Naive thymus-derived CD4-positive, alpha-beta T cell (primary cell): ENCODE results near the gene BCL11A. TPM values are rescaled to one million over a fixed set of nuclear protein-coding genes. Genes with fewer than 3 reads are reported as not detected.

Experiments
- ATAC-seq: fragments of 150-1000 bp; cut with Tn5 transposase; 2 replicates; pipeline ENCODE4 v1.10.0; 2021; ENCODE audit warnings: mild to moderate bottlenecking, moderate library complexity
- CTCF ChIA-PET: fragments of 350-600 bp; sonication (Branson Sonifier 250); formaldehyde crosslinking; loops from one replicate; lab custom pipeline; 2021; ENCODE audit warnings: antibody characterized with exemption; lab: Charles Lee
- POLR2A ChIA-PET: fragments of 350-600 bp; sonication (Branson Sonifier 250); formaldehyde crosslinking; loops from one replicate; lab custom pipeline; 2021; ENCODE audit warnings: antibody characterized with exemption, inconsistent platforms; lab: Charles Lee
- DNase-seq, 9 donors: peaks; one replicate each; pipeline versions ENCODE4 v3.0.0 to v3.0.0-alpha.2; 2020 to 2022; ENCODE audit warnings: mixed read lengths in 1 of 9
- H3K27ac ChIP-seq: one replicate; pipeline ENCODE4 v1.7.0; 2013; ENCODE audit warnings: mild to moderate bottlenecking, low read depth, low read length, moderate library complexity
- H3K27me3 ChIP-seq, 2 donors: one replicate each; pipeline ENCODE4 v1.7.0; 2013; ENCODE audit warnings: low read length in 2 of 2, mild to moderate bottlenecking in 2 of 2, moderate library complexity in 2 of 2; ENCODE audit not compliant: control insufficient read depth in 2 of 2, insufficient read depth in 2 of 2
- H3K36me3 ChIP-seq, 3 experiments: 1 replicate in 2 of 3; 2 replicates in 1 of 3; pipeline ENCODE4 v1.7.0; 2013; ENCODE audit warnings: low read length in 3 of 3, mild to moderate bottlenecking in 3 of 3, moderate library complexity in 1 of 3; ENCODE audit not compliant: insufficient read depth in 3 of 3, control insufficient read depth in 2 of 3
- H3K4me1 ChIP-seq, 2 donors: one replicate each; pipeline ENCODE4 v1.7.0; 2013; ENCODE audit warnings: low read length in 2 of 2, mild to moderate bottlenecking in 2 of 2, moderate library complexity in 1 of 2; ENCODE audit not compliant: control insufficient read depth in 2 of 2, insufficient read depth in 2 of 2
- H3K4me3 ChIP-seq: 2 replicates; pipeline ENCODE4 v1.7.0; 2013; ENCODE audit warnings: mild to moderate bottlenecking, low read length
- H3K9me3 ChIP-seq, 3 experiments: 1 replicate in 2 of 3; 2 replicates in 1 of 3; pipeline ENCODE4 v1.7.0; 2013; ENCODE audit warnings: low read length in 3 of 3; ENCODE audit not compliant: control insufficient read depth in 2 of 3
- H3K27ac Mint-ChIP-seq, 9 donors: one replicate each; pipeline ENCODE4 v1.8.0; 2020 to 2022; ENCODE audit warnings: mixed read lengths in 9 of 9, mild to moderate bottlenecking in 8 of 9, moderate library complexity in 5 of 9, inconsistent platforms in 2 of 9
- H3K27me3 Mint-ChIP-seq, 5 donors: one replicate each; pipeline ENCODE4 v1.8.0; 2021 to 2022; ENCODE audit warnings: mixed read lengths in 5 of 5, mild to moderate bottlenecking in 1 of 5
- H3K36me3 Mint-ChIP-seq, 5 donors: one replicate each; pipeline ENCODE4 v1.8.0; 2020 to 2022; ENCODE audit warnings: mixed read lengths in 5 of 5, mild to moderate bottlenecking in 3 of 5, inconsistent platforms in 1 of 5
- H3K4me1 Mint-ChIP-seq, 7 donors: one replicate each; pipeline ENCODE4 v1.8.0; 2020 to 2022; ENCODE audit warnings: mixed read lengths in 7 of 7, mild to moderate bottlenecking in 3 of 7, inconsistent platforms in 1 of 7
- H3K4me3 Mint-ChIP-seq, 10 donors: one replicate each; pipeline ENCODE4 v1.8.0; 2020 to 2022; ENCODE audit warnings: mild to moderate bottlenecking in 10 of 10, mixed read lengths in 10 of 10, moderate library complexity in 6 of 10, inconsistent platforms in 2 of 10
- H3K9me3 Mint-ChIP-seq, 11 donors: one replicate each; pipeline ENCODE4 v1.8.0; 2020 to 2022; ENCODE audit warnings: mixed read lengths in 11 of 11, mild to moderate bottlenecking in 4 of 11, inconsistent platforms in 1 of 11, moderate library complexity in 1 of 11
- intact Hi-C, 2 donors: fragments of 100-400 bp; cut with micrococcal nuclease; formaldehyde crosslinking; loops; one replicate each; pipeline ENCODE4 v1.15.1; 2023
- polyA plus RNA-seq, 2 donors: library from polyadenylated mRNA; unstranded; fragments of 300-500 nt; fragmentation: Illumina TruSeq; gene quantifications; one replicate each; pipeline ENCODE4 v1.2.3, GENCODE V29; 2021
- total RNA-seq, 6 experiments: library from RNA in 5 of 6; stranded (reverse) in 5 of 6; gene quantifications; 1 replicate in 5 of 6; 2 replicates in 1 of 6; pipeline ENCODE4 v1.2.3 and lab custom pipeline; 2021 to 2026

BCL11A gene
- total and polyA plus RNA-seq, 7 experiments from 2014 or later, result 1.5 to 26.2 (median 2.5) TPM; not detected in 1

- Histone ChIP-seq H3K4me1 (no peaks in the 10 kb centered on the region), H3K4me3 (no peak overlapping the region), H3K36me3 (no peaks in the 10 kb centered on the region), H3K9me3 (no peaks in the 10 kb centered on the region), H3K27me3 (no peaks in the 10 kb centered on the region), H3K27ac (no peak overlapping the region)
- intact Hi-C loops, result no loop called here
- ATAC-seq (no peak), DNase-seq (no peak)
- Mint-ChIP-seq H3K9me3 (no peaks in the 10 kb centered on the region), H3K4me1 (peaks cover 0 to 4% (median 0%) of the 10 kb centered on the region in 7 donors), H3K4me3 (no peak overlapping the region), H3K36me3 (no peaks in the 10 kb centered on the region), H3K27me3 (peaks cover 0 to 18% (median 13%) of the 10 kb centered on the region in 5 donors), H3K27ac (no peak overlapping the region)
- POLR2A ChIA-PET, result no interaction called here
- CTCF ChIA-PET, result no interaction called here
Measured at GRCh38 chr2:60438131-60438530, 115.3 kb downstream of the BCL11A start.

- Mint-ChIP-seq H3K27ac (no peak overlapping the region), H3K27me3 (peaks cover 0 to 15% (median 9%) of the 10 kb centered on the region in 5 donors), H3K4me1 (peaks cover 0 to 4% (median 0%) of the 10 kb centered on the region in 7 donors), H3K36me3 (no peaks in the 10 kb centered on the region), H3K4me3 (no peak overlapping the region), H3K9me3 (peaks cover 0 to 2% (median 0%) of the 10 kb centered on the region in 11 donors)
- DNase-seq (no peak), ATAC-seq (no peak)
- ChIA-PET POLR2A (no interaction called here), CTCF (no interaction called here)
- Histone ChIP-seq H3K27ac (no peak overlapping the region), H3K4me3 (no peak overlapping the region), H3K36me3 (no peaks in the 10 kb centered on the region), H3K4me1 (no peaks in the 10 kb centered on the region), H3K27me3 (no peaks in the 10 kb centered on the region), H3K9me3 (no peaks in the 10 kb centered on the region)
- intact Hi-C loops, result no loop called here
Measured at GRCh38 chr2:60437080-60437696, 116.3 kb downstream of the BCL11A start.

- H3K27ac ChIP-seq, result no peak overlapping the region
- no peaks in the 10 kb centered on the region for H3K27me3 ChIP-seq
- H3K36me3 ChIP-seq, result no peaks in the 10 kb centered on the region
- H3K4me3 ChIP-seq, result no peak overlapping the region
- H3K9me3 Mint-ChIP-seq, result peaks cover 0 to 3% (median 0%) of the 10 kb centered on the region in 11 donors
- no peaks in the 10 kb centered on the region for H3K36me3 Mint-ChIP-seq
- ATAC-seq (peak; percentile 10), DNase-seq (no peak)
- H3K4me3 Mint-ChIP-seq, result no peak overlapping the region
- POLR2A ChIA-PET, result no interaction called here
- no peaks in the 10 kb centered on the region for H3K9me3 ChIP-seq
- H3K4me1 ChIP-seq, result no peaks in the 10 kb centered on the region
- CTCF ChIA-PET, result no interaction called here
- H3K27ac Mint-ChIP-seq, result no peak overlapping the region
- intact Hi-C loops, result no loop called here
- H3K4me1 Mint-ChIP-seq, result peaks cover 0 to 2% (median 0%) of the 10 kb centered on the region in 7 donors
- H3K27me3 Mint-ChIP-seq, result peaks cover 0 to 16% (median 5%) of the 10 kb centered on the region in 5 donors
Measured at GRCh38 chr2:60433018-60433596, 120.3 kb downstream of the BCL11A start.

GRCh38 chr2:60432035-60432601, 121.3 kb downstream of the BCL11A start:
- Histone ChIP-seq H3K4me1 (no peaks in the 10 kb centered on the region), H3K36me3 (no peaks in the 10 kb centered on the region), H3K27me3 (no peaks in the 10 kb centered on the region), H3K9me3 (no peaks in the 10 kb centered on the region), H3K4me3 (no peak overlapping the region), H3K27ac (no peak overlapping the region)
- DNase-seq (no peak), ATAC-seq (no peak)
- Mint-ChIP-seq H3K27ac (no peak overlapping the region), H3K27me3 (peaks cover 0 to 12% (median 5%) of the 10 kb centered on the region in 5 donors), H3K36me3 (no peaks in the 10 kb centered on the region), H3K9me3 (peaks cover 0 to 3% (median 0%) of the 10 kb centered on the region in 11 donors), H3K4me1 (peaks cover 0 to 2% (median 0%) of the 10 kb centered on the region in 7 donors), H3K4me3 (no peak overlapping the region)
- intact Hi-C loops, result no loop called here
- POLR2A ChIA-PET, result no interaction called here
- CTCF ChIA-PET, result no interaction called here

GRCh38 chr2:60429681-60430080, 123.8 kb downstream of the BCL11A start:
- no peak overlapping the region for H3K27ac ChIP-seq
- no peaks in the 10 kb centered on the region for H3K4me1 ChIP-seq
- Mint-ChIP-seq H3K4me1 (no peaks in the 10 kb centered on the region), H3K9me3 (peaks cover 0 to 4% (median 0%) of the 10 kb centered on the region in 11 donors), H3K4me3 (no peak overlapping the region), H3K27ac (no peak overlapping the region), H3K36me3 (no peaks in the 10 kb centered on the region), H3K27me3 (peaks cover 0 to 12% (median 5%) of the 10 kb centered on the region in 5 donors)
- POLR2A ChIA-PET, result no interaction called here
- no peaks in the 10 kb centered on the region for H3K36me3 ChIP-seq
- intact Hi-C loops, result no loop called here
- DNase-seq, result no peak
- CTCF ChIA-PET, result no interaction called here
- no peak overlapping the region for H3K4me3 ChIP-seq
- H3K9me3 ChIP-seq, result no peaks in the 10 kb centered on the region
- ATAC-seq, result no peak
- no peaks in the 10 kb centered on the region for H3K27me3 ChIP-seq

- H3K27ac Mint-ChIP-seq, result no peak overlapping the region
- H3K4me1 ChIP-seq, result no peaks in the 10 kb centered on the region
- H3K4me1 Mint-ChIP-seq, result peaks cover 0 to 4% (median 0%) of the 10 kb centered on the region in 7 donors
- H3K27ac ChIP-seq, result no peak overlapping the region
- intact Hi-C loops, result no loop called here
- no peak overlapping the region for H3K4me3 ChIP-seq
- ChIA-PET POLR2A (no interaction called here), CTCF (no interaction called here)
- H3K4me3 Mint-ChIP-seq, result no peak overlapping the region
- no peaks in the 10 kb centered on the region for H3K36me3 ChIP-seq
- no peaks in the 10 kb centered on the region for H3K36me3 Mint-ChIP-seq
- DNase-seq (no peak), ATAC-seq (no peak)
- H3K9me3 Mint-ChIP-seq, result peaks cover 0 to 4% (median 0%) of the 10 kb centered on the region in 11 donors
- no peaks in the 10 kb centered on the region for H3K9me3 ChIP-seq
- peaks cover 0 to 12% (median 5%) of the 10 kb centered on the region in 5 donors for H3K27me3 Mint-ChIP-seq
- no peaks in the 10 kb centered on the region for H3K27me3 ChIP-seq
Measured at GRCh38 chr2:60426880-60427279, 126.6 kb downstream of the BCL11A start.
